GM12878 (cell line): Measurements from ENCODE around the gene FGD3. TPM values are rescaled to one million over a fixed set of nuclear protein-coding genes. Genes with fewer than 3 reads are reported as not detected.

Experiments
- ATAC-seq: fragments of 200-7000 bp; cut with Tn5 transposase; 3 replicates; pipeline ENCODE4 v1.9.1; 2020; ENCODE audit warnings: mild to moderate bottlenecking, moderate library complexity
- BruUV-seq: library from RNA; stranded (reverse); fragments of 400-500 nt; replicated peaks from 2 replicates; lab custom pipeline; 2021; lab: Mats Ljungman, UMichigan
- CTCF ChIA-PET: fragments of 300-600 bp; sonication (Branson Sonifier 250); formaldehyde crosslinking; extraction: SDS; loops from one replicate; lab custom pipeline; 2021; ENCODE audit warnings: inconsistent platforms; lab: Yijun Ruan, JAX
- POLR2A ChIA-PET: fragments of 350-600 bp; formaldehyde crosslinking; extraction: SDS; loops from one replicate; lab custom pipeline; 2021; ENCODE audit warnings: inconsistent platforms; lab: Charles Lee
- RAD21 ChIA-PET: fragments of 300-600 bp; sonication (Branson Sonifier 250); formaldehyde crosslinking; loops from one replicate; lab custom pipeline; 2023; ENCODE audit warnings: antibody characterized with exemption; ENCODE audit not compliant: unreplicated experiment; lab: Charles Lee
- SMC1A ChIA-PET: fragments of 300-600 bp; sonication (Branson Sonifier 250); formaldehyde crosslinking; loops from one replicate; lab custom pipeline; 2023; ENCODE audit not compliant: unreplicated experiment, uncharacterized antibody; lab: Charles Lee
- DNase-seq: peaks from one replicate; pipeline ENCODE4 v3.0.0-alpha.2; 2011; ENCODE audit warnings: low read depth, low spot score
- FAIRE-seq: peaks from 3 replicates; lab custom pipeline; 2011; peaks lifted over from hg19 to GRCh38; lab: Jason Lieb, UNC
- H2AFZ ChIP-seq: 2 replicates; pipeline ENCODE4 v1.6.0; 2011; ENCODE audit warnings: low read depth, low read length, control low read depth; ENCODE audit not compliant: control insufficient read depth
- H3K27ac ChIP-seq: 2 replicates; pipeline ENCODE4 v1.5.1; 2011; ENCODE audit warnings: control low read depth; ENCODE audit not compliant: control insufficient read depth, insufficient read depth
- H3K27me3 ChIP-seq, 2 experiments: replicated peaks in 1 of 2; 2 replicates each; pipeline versions ENCODE4 v1.6.0 to v1.6.1; 2011; ENCODE audit warnings: low read length in 1 of 2; ENCODE audit not compliant: control insufficient read depth in 2 of 2, insufficient read depth in 2 of 2
- H3K36me3 ChIP-seq, 2 experiments: 2 replicates each; pipeline ENCODE4 v1.5.1; 2011; ENCODE audit warnings: low read length in 1 of 2; ENCODE audit not compliant: control insufficient read depth in 2 of 2, insufficient read depth in 2 of 2
- H3K4me1 ChIP-seq: 2 replicates; pipeline ENCODE4 v1.6.1; 2011; ENCODE audit warnings: mild to moderate bottlenecking, low read length, moderate library complexity, mixed read lengths; ENCODE audit not compliant: control insufficient read depth, insufficient read depth
- H3K4me2 ChIP-seq: 2 replicates; pipeline ENCODE4 v1.6.0; 2011; ENCODE audit warnings: control low read depth; ENCODE audit not compliant: control insufficient read depth, insufficient read depth
- H3K4me3 ChIP-seq: fragments of 200-600 bp; sonication (generic); 2 replicates; pipeline ENCODE4 v1.5.1; 2016
- H3K79me2 ChIP-seq: 2 replicates; pipeline ENCODE4 v1.6.0; 2011; ENCODE audit warnings: low read length; ENCODE audit not compliant: control insufficient read depth, insufficient read depth
- H3K9ac ChIP-seq: 2 replicates; pipeline ENCODE4 v1.8.0; 2011; ENCODE audit warnings: low read length, control low read depth, mixed read lengths; ENCODE audit not compliant: control insufficient read depth, insufficient read depth
- H3K9me3 ChIP-seq: replicated peaks from 3 replicates; pipeline ENCODE4 v1.5.1; 2011; ENCODE audit warnings: mild to moderate bottlenecking, low read length; ENCODE audit not compliant: control insufficient read depth, insufficient read depth
- H4K20me1 ChIP-seq: 2 replicates; pipeline ENCODE4 v1.6.0; 2011; ENCODE audit not compliant: control insufficient read depth, insufficient read depth
- E2F8 ChIP-seq: fragments of 450-650 bp; IDR thresholded peaks from 2 replicates; pipeline ENCODE4 v1.6.1; 2018; ENCODE audit warnings: mild to moderate bottlenecking, low read depth, moderate library complexity; ENCODE audit not compliant: partially characterized antibody
- GATAD2B ChIP-seq: fragments of 450-650 bp; conservative IDR thresholded peaks from 2 replicates; pipeline ENCODE4 v1.6.1; 2017; ENCODE audit warnings: low read depth, mild to moderate bottlenecking, moderate library complexity
- IRF3 ChIP-seq: fragments of 450-650 bp; IDR thresholded peaks from 2 replicates; pipeline ENCODE4 v1.6.1; 2014; ENCODE audit warnings: mild to moderate bottlenecking
- KDM1A ChIP-seq: fragments of 200-600 bp; sonication (generic); IDR thresholded peaks from 2 replicates; pipeline ENCODE4 v1.6.1; 2016; ENCODE audit warnings: borderline replicate concordance
- NFYA ChIP-seq: IDR thresholded peaks from 2 replicates; pipeline ENCODE4 v1.6.1; 2011; ENCODE audit warnings: low read depth, mild to moderate bottlenecking, low read length, improper control_type of control experiment, borderline replicate concordance
- NR2C1 ChIP-seq: fragments of 450-650 bp; IDR thresholded peaks from 2 replicates; pipeline ENCODE4 v1.6.1; 2017; ENCODE audit warnings: antibody characterized with exemption, mild to moderate bottlenecking, moderate library complexity
- POLR2A ChIP-seq: IDR thresholded peaks from 2 replicates; pipeline ENCODE4 v1.6.1; 2011; ENCODE audit warnings: low read depth, mild to moderate bottlenecking, low read length
- POLR2AphosphoS5 ChIP-seq: IDR thresholded peaks from 2 replicates; pipeline ENCODE4 v1.6.1; 2011; ENCODE audit warnings: mild to moderate bottlenecking, low read length, inconsistent platforms
- PRDM15 ChIP-seq: fragments of 450-650 bp; formaldehyde crosslinking; IDR thresholded peaks from 2 replicates; pipeline ENCODE4 v1.4.0; 2020; ENCODE audit warnings: mild to moderate bottlenecking, moderate library complexity
- SMARCA5 ChIP-seq: fragments of 450-650 bp; IDR thresholded peaks from 2 replicates; pipeline ENCODE4 v1.6.1; 2017; ENCODE audit warnings: mild to moderate bottlenecking
- SMC3 ChIP-seq: IDR thresholded peaks from 2 replicates; pipeline ENCODE4 v1.6.1; 2011; ENCODE audit warnings: low read length, improper control_type of control experiment, borderline replicate concordance
- SP1 ChIP-seq: IDR thresholded peaks from one replicate; pipeline ENCODE4 v1.6.1; 2011; ENCODE audit warnings: low read depth, low read length
- SPI1 ChIP-seq: IDR thresholded peaks from 2 replicates; pipeline ENCODE4 v1.6.1; 2011; ENCODE audit warnings: low read depth, mild to moderate bottlenecking, low read length, moderate library complexity, borderline replicate concordance; ENCODE audit not compliant: insufficient read depth
- SREBF2 ChIP-seq: IDR thresholded peaks from 2 replicates; pipeline ENCODE4 v1.6.1; 2012; ENCODE audit warnings: mild to moderate bottlenecking, low read length
- USF2 ChIP-seq: IDR thresholded peaks from 2 replicates; pipeline ENCODE4 v1.6.1; 2011; ENCODE audit warnings: low read depth, low read length, improper control_type of control experiment, borderline replicate concordance
- WGBS: methylation state at CpG from one replicate; pipeline ENCODE4 v1.1.6; 2016; ENCODE audit warnings: low lambda C conversion rate; ENCODE audit not compliant: insufficient replicate concordance, insufficient coverage; ENCODE audit errors: missing lambda C conversion rate; 5-methylcytosine and 5-hydroxymethylcytosine counted together
- in situ Hi-C: fragments of 300-500 bp; cut with MboI; formaldehyde crosslinking; loops from 9 replicates; pipeline ENCODE4 v1.14.3; 2018; ENCODE audit warnings: mixed read lengths
- intact Hi-C: fragments of 100-400 bp; cut with micrococcal nuclease; formaldehyde crosslinking; loops from one replicate; pipeline ENCODE4 v1.14.2; 2022; ENCODE audit not compliant: unreplicated experiment
- polyA plus RNA-seq, 11 experiments: library from polyadenylated mRNA; depleted of rRNA in 4 of 11; unstranded in 6 of 11; stranded (reverse) in 5 of 11; fragments of >200 nt; fragmentation: Nextera tagmentation in 4 of 11; fragmentation: Illumina TruSeq in 1 of 11; extraction: Ambion mirVana in 4 of 11; extraction: Trizol in 1 of 11; gene quantifications; 1 replicate in 1 of 11; 2 replicates in 10 of 11; pipeline versions ENCODE4 v1.2.1 to v1.2.3, GENCODE V29; 2011 to 2016; ENCODE audit warnings: inconsistent platforms in 2 of 11, missing spikeins in 2 of 11, low read depth in 1 of 11
- total RNA-seq, 4 experiments: library from RNA; depleted of rRNA in 3 of 4; stranded (reverse); fragments of >200 nt in 3 of 4; fragmentation: Illumina TruSeq in 1 of 4; extraction: Trizol in 1 of 4; gene quantifications; 2 replicates each; pipeline versions ENCODE4 v1.2.1 to v1.2.3, GENCODE V29; 2013 to 2021

FGD3 gene
- total and polyA plus RNA-seq, 10 of the 15 experiments (the other 5 are each of a cell fraction or from before 2014, with no cell fraction given): 0.26 to 18.1 (median 12.4) TPM

GRCh38 chr9:93035106-93035660 lies 87.9 kb downstream of the FGD3 start:
- no peak for DNase-seq
- BruUV-seq: no TSS peak
- SMC1A ChIA-PET: interaction anchor here (0.5 kb wide), 1 partner anchor 752 kb away, joined by 3 read pairs; no protein-coding TSS in a partner anchor
- CTCF ChIA-PET: no interaction called here
- RAD21 ChIA-PET: no interaction called here
- H2AFZ ChIP-seq: no peak overlapping the region
- no peak overlapping the region for H3K27ac ChIP-seq
- FAIRE-seq: no peak
- POLR2A ChIA-PET: interaction anchor here (0.6 kb wide), 1 partner anchor 198 kb away, joined by 6 read pairs; no protein-coding TSS in a partner anchor
- no peak overlapping the region for H3K9ac ChIP-seq
- no peaks in the 10 kb centered on the region for H4K20me1 ChIP-seq
- H3K36me3 ChIP-seq: peaks cover 0 to 6% of the 10 kb centered on the region in 2 experiments
- no peaks in the 10 kb centered on the region for H3K9me3 ChIP-seq
- peaks cover 9% of the 10 kb centered on the region for H3K4me1 ChIP-seq
- no peak overlapping the region for H3K4me2 ChIP-seq
- no peak overlapping the region for H3K4me3 ChIP-seq
- in situ Hi-C loops: no loop called here
- ATAC-seq: no peak
- intact Hi-C loops: no loop called here
- 85% methylated on average over 19 of the region's 19 CpGs for WGBS
- H3K27me3 ChIP-seq: no peaks in the 10 kb centered on the region
- no peaks in the 10 kb centered on the region for H3K79me2 ChIP-seq
- TF ChIP-seq PRDM15 (CRISPR knock-in tag) (no peak), SMC3 (no peak), SMARCA5 (no peak), SPI1 (no peak), SREBF2 (no peak), USF2 (no peak), IRF3 (no peak), KDM1A (no peak), NFYA (no peak), POLR2AphosphoS5 (no peak), E2F8 (no peak), NR2C1 (no peak), POLR2A (no peak), GATAD2B (no peak), SP1 (no peak)
